Neural cell (in vitro differentiated cells): ENCODE results near the gene KCTD10. TPM values are rescaled to one million over a fixed set of nuclear protein-coding genes. Genes with fewer than 3 reads are reported as not detected.

Experiments used
- H2AFZ ChIP-seq: fragments of 200-600, 300-800 bp; sonication (generic), shearing (Covaris generic); 2 replicates; pipeline ENCODE4 v1.6.0; 2014; ENCODE audit warnings: low read depth, mild to moderate bottlenecking, antibody characterized with exemption, low read length, moderate library complexity
- H3F3A ChIP-seq: fragments of 200-600 bp; shearing (Covaris generic); 2 replicates; pipeline ENCODE4 v1.6.1; 2016; ENCODE audit warnings: mild to moderate bottlenecking, moderate library complexity, mixed read lengths, antibody characterized with exemption, low read length; ENCODE audit not compliant: insufficient read depth, poor library complexity, severe bottlenecking
- H3K27ac ChIP-seq: fragments of 200-600, 300-800 bp; sonication (generic), shearing (Covaris generic); 2 replicates; pipeline ENCODE4 v1.5.1; 2014; ENCODE audit warnings: mild to moderate bottlenecking, low read length, moderate library complexity
- H3K27me3 ChIP-seq: fragments of 300-800, 200-600 bp; sonication (generic), shearing (Covaris generic); 2 replicates; pipeline ENCODE4 v1.6.0; 2014; ENCODE audit warnings: mild to moderate bottlenecking, low read depth, low read length, moderate library complexity; ENCODE audit not compliant: insufficient read depth
- H3K36me3 ChIP-seq: fragments of 300-800, 200-600 bp; sonication (generic), shearing (Covaris generic); 2 replicates; pipeline ENCODE4 v1.5.1; 2014; ENCODE audit warnings: mild to moderate bottlenecking, antibody characterized with exemption, low read length, moderate library complexity; ENCODE audit not compliant: insufficient read depth
- H3K4me2 ChIP-seq: fragments of 300-800, 200-600 bp; sonication (generic), shearing (Covaris generic); 2 replicates; pipeline ENCODE4 v1.6.0; 2014; ENCODE audit warnings: mild to moderate bottlenecking, low read length
- H3K4me3 ChIP-seq: fragments of 300-800, 200-600 bp; sonication (generic), shearing (Covaris generic); 2 replicates; pipeline ENCODE4 v1.5.1; 2014; ENCODE audit warnings: mild to moderate bottlenecking, low read length, moderate library complexity
- H3K79me2 ChIP-seq: fragments of 200-600 bp; shearing (Covaris generic); replicated peaks from 2 replicates; pipeline ENCODE4 v1.6.0; 2014; ENCODE audit warnings: mild to moderate bottlenecking, low read length, moderate library complexity; ENCODE audit not compliant: insufficient read depth
- H3K9ac ChIP-seq: fragments of 300-800, 200-600 bp; sonication (generic), shearing (Covaris generic); 2 replicates; pipeline ENCODE4 v1.6.1; 2016; ENCODE audit warnings: mild to moderate bottlenecking, low read length, mixed read lengths
- H3K9me2 ChIP-seq: fragments of 200-600 bp; shearing (Covaris generic); 2 replicates; pipeline ENCODE4 v1.6.1; 2016; ENCODE audit warnings: mild to moderate bottlenecking, low read length, mixed read lengths; ENCODE audit not compliant: insufficient read depth
- H3K9me3 ChIP-seq: fragments of 200-600, 300-800 bp; sonication (generic), shearing (Covaris generic); 2 replicates; pipeline ENCODE4 v1.6.1; 2016; ENCODE audit warnings: mild to moderate bottlenecking, mixed run types, low read length, moderate library complexity, mixed read lengths
- H4K20me1 ChIP-seq: fragments of 200-600 bp; shearing (Covaris generic); 2 replicates; pipeline ENCODE4 v1.6.1; 2016; ENCODE audit warnings: mild to moderate bottlenecking, mixed run types; ENCODE audit not compliant: insufficient read depth
- CTCF ChIP-seq: fragments of 450-650 bp; IDR thresholded peaks from 2 replicates; pipeline ENCODE4 v1.5.1; 2014; ENCODE audit warnings: antibody characterized with exemption, mild to moderate bottlenecking, moderate library complexity; ENCODE audit not compliant: poor library complexity, severe bottlenecking
- EP300 ChIP-seq: fragments of 450-650 bp; conservative IDR thresholded peaks from 2 replicates; pipeline ENCODE4 v1.6.1; 2014; ENCODE audit warnings: antibody characterized with exemption, mild to moderate bottlenecking, moderate library complexity; ENCODE audit not compliant: poor library complexity, severe bottlenecking
- EZH2 ChIP-seq: fragments of 200-600, 300-800 bp; shearing (Covaris generic), sonication (generic); IDR thresholded peaks from 2 replicates; pipeline ENCODE4 v1.6.1; 2014; ENCODE audit warnings: antibody characterized with exemption, low read length, borderline replicate concordance, mild to moderate bottlenecking; ENCODE audit not compliant: insufficient read depth, poor library complexity, severe bottlenecking
- MXI1 ChIP-seq: fragments of 450-650 bp; conservative IDR thresholded peaks from 2 replicates; pipeline ENCODE4 v1.6.1; 2014; ENCODE audit warnings: antibody characterized with exemption, mild to moderate bottlenecking; ENCODE audit not compliant: poor library complexity, severe bottlenecking
- POLR2AphosphoS5 ChIP-seq: IDR thresholded peaks from 2 replicates; pipeline ENCODE4 v1.6.1; 2012
- RAD21 ChIP-seq: fragments of 450-650 bp; conservative IDR thresholded peaks from 2 replicates; pipeline ENCODE4 v1.6.1; 2014; ENCODE audit warnings: antibody characterized with exemption, mild to moderate bottlenecking, moderate library complexity
- REST ChIP-seq: IDR thresholded peaks from 2 replicates; pipeline ENCODE4 v1.6.1; 2012; ENCODE audit warnings: borderline replicate concordance
- SMC3 ChIP-seq: fragments of 450-650 bp; conservative IDR thresholded peaks from 2 replicates; pipeline ENCODE4 v1.6.1; 2014; ENCODE audit warnings: antibody characterized with exemption, mild to moderate bottlenecking, moderate library complexity; ENCODE audit not compliant: poor library complexity
- TAF1 ChIP-seq: IDR thresholded peaks from 2 replicates; pipeline ENCODE4 v1.6.1; 2012; ENCODE audit warnings: low read depth
- polyA plus RNA-seq: library from polyadenylated mRNA; depleted of rRNA; stranded (reverse); fragments of >200 nt; gene quantifications from 2 replicates; pipeline ENCODE4 v1.2.3, GENCODE V29; 2014

The KCTD10 gene
- polyA plus RNA-seq, 1 donor from 2014 or later, result 69.4 TPM

- TF ChIP-seq EZH2, result no peak
- no peak for TF ChIP-seq TAF1
- no peak for TF ChIP-seq CTCF
- TF ChIP-seq RAD21, result no peak
- TF ChIP-seq MXI1, result no peak
- TF ChIP-seq POLR2AphosphoS5, result no peak
- no peak for TF ChIP-seq REST
- no peak for TF ChIP-seq SMC3
- TF ChIP-seq EP300, result no peak
- Histone ChIP-seq H3K4me2 (no peak overlapping the region), H3K9me2 (no peaks in the 10 kb centered on the region), H3K36me3 (no peaks in the 10 kb centered on the region), H3K4me3 (no peak overlapping the region), H4K20me1 (peaks cover 7% of the 10 kb centered on the region), H3K9me3 (no peaks in the 10 kb centered on the region), H2AFZ (no peak overlapping the region), H3K79me2 (peaks cover 6% of the 10 kb centered on the region), H3K9ac (no peak overlapping the region), H3K27me3 (no peaks in the 10 kb centered on the region), H3K27ac (no peak overlapping the region), H3F3A (no peaks in the 10 kb centered on the region)
These were observed 17.9 kb downstream of the KCTD10 start for GRCh38 chr12:109459247-109459646.

- H4K20me1 ChIP-seq, result peaks cover 7% of the 10 kb centered on the region
- H3F3A ChIP-seq, result no peaks in the 10 kb centered on the region
- no peak for TF ChIP-seq MXI1
- no peak for TF ChIP-seq TAF1
- TF ChIP-seq CTCF, result no peak
- no peak for TF ChIP-seq REST
- TF ChIP-seq RAD21, result no peak
- TF ChIP-seq POLR2AphosphoS5, result no peak
- TF ChIP-seq SMC3, result no peak
- no peak for TF ChIP-seq EP300
These were observed 18.3 kb downstream of the KCTD10 start for GRCh38 chr12:109458771-109459208.

More at GRCh38 chr12:109458771-109459208, 18.3 kb downstream of the KCTD10 start:
- no peak overlapping the region for H3K27ac ChIP-seq
- no peak overlapping the region for H2AFZ ChIP-seq
- H3K4me3 ChIP-seq, result no peak overlapping the region
- no peaks in the 10 kb centered on the region for H3K9me2 ChIP-seq
- H3K9me3 ChIP-seq, result no peaks in the 10 kb centered on the region
- H3K36me3 ChIP-seq, result no peaks in the 10 kb centered on the region
- no peaks in the 10 kb centered on the region for H3K27me3 ChIP-seq
- H3K79me2 ChIP-seq, result peaks cover 3% of the 10 kb centered on the region
- no peak overlapping the region for H3K4me2 ChIP-seq
- H3K9ac ChIP-seq, result no peak overlapping the region
